GM12892 (cell line): ENCODE results near the gene MPC1.

Experiments used
- DNase-seq: peaks from one replicate; pipeline ENCODE4 v3.0.0; 2011; ENCODE audit not compliant: insufficient read length
- FAIRE-seq: peaks from 2 replicates; lab custom pipeline; 2011; peaks lifted over from hg19 to GRCh38; lab: Jason Lieb, UNC
- POLR2A ChIP-seq: IDR thresholded peaks from 2 replicates; pipeline ENCODE4 v1.6.1; 2011; ENCODE audit warnings: low read depth, low read length, control low read depth
- POLR2AphosphoS5 ChIP-seq: IDR thresholded peaks from 2 replicates; pipeline ENCODE4 v1.6.1; 2011; ENCODE audit warnings: low read depth, low read length, control low read depth
- TAF1 ChIP-seq: IDR thresholded peaks from 2 replicates; pipeline ENCODE4 v1.6.1; 2011; ENCODE audit warnings: low read depth, mild to moderate bottlenecking, control low read depth, low read length, borderline replicate concordance

MPC1 gene

GRCh38 chr6:166318227-166318626 is 64.5 kb downstream of the MPC1 start:
- TF ChIP-seq POLR2AphosphoS5, result no peak
- TF ChIP-seq POLR2A, result no peak
- TF ChIP-seq TAF1, result no peak
- FAIRE-seq (no peak), DNase-seq (no peak)

- no peak for DNase-seq
- no peak for FAIRE-seq
- TF ChIP-seq TAF1 (no peak), POLR2A (no peak), POLR2AphosphoS5 (no peak)
Measured at GRCh38 chr6:166317261-166318212, 65.2 kb downstream of the MPC1 start.

GRCh38 chr6:166315436-166315835 is 67.3 kb downstream of the MPC1 start:
- DNase-seq (no peak), FAIRE-seq (no peak)
- no peak for TF ChIP-seq POLR2A
- no peak for TF ChIP-seq TAF1
- TF ChIP-seq POLR2AphosphoS5, result no peak
